Esophagus muscularis mucosa (tissue), 4 donors: Measurements from ENCODE around the gene JMJD1C. TPM values are rescaled to one million over a fixed set of nuclear protein-coding genes. Genes with fewer than 3 reads are reported as not detected.

ENCODE experiments used
- DNase-seq: peaks from one replicate; pipeline ENCODE4 v3.0.0-alpha.2; 2017; ENCODE audit errors: extremely low spot score
- H3K27ac ChIP-seq, 4 donors: fragments of 200-600 bp; sonication (generic); replicated peaks in 1 of 4; 1 replicate in 3 of 4; 2 replicates in 1 of 4; pipeline ENCODE4 v1.5.1; 2016 to 2019; ENCODE audit warnings: mild to moderate bottlenecking in 1 of 4
- H3K27me3 ChIP-seq, 4 donors: fragments of 200-600 bp; sonication (generic); one replicate each; pipeline versions ENCODE4 v1.5.1 to v1.6.0; 2016 to 2019
- H3K36me3 ChIP-seq, 4 donors: fragments of 200-600 bp; sonication (generic); one replicate each; pipeline ENCODE4 v1.5.1; 2016 to 2019
- H3K4me1 ChIP-seq, 4 donors: fragments of 200-600 bp; sonication (generic); one replicate each; pipeline ENCODE4 v1.5.1; 2016 to 2019
- H3K4me3 ChIP-seq, 4 donors: fragments of 200-600 bp; sonication (generic); 1 replicate in 2 of 4; 2 replicates in 2 of 4; pipeline ENCODE4 v1.5.1; 2016 to 2019; ENCODE audit warnings: mild to moderate bottlenecking in 4 of 4, moderate library complexity in 1 of 4
- H3K9me3 ChIP-seq, 4 donors: fragments of 200-600 bp; sonication (generic); 1 replicate in 3 of 4; 2 replicates in 1 of 4; pipeline ENCODE4 v1.5.1; 2016 to 2019
- CTCF ChIP-seq, 3 experiments: fragments of 200-600 bp in 2 of 3; fragments of 450-650 bp in 1 of 3; sonication (generic) in 2 of 3; IDR thresholded peaks; one replicate each; pipeline ENCODE4 v1.5.1; 2017 to 2019; ENCODE audit warnings: antibody characterized with exemption in 3 of 3, mild to moderate bottlenecking in 2 of 3, moderate library complexity in 1 of 3
- EP300 ChIP-seq: sonication (generic); formaldehyde crosslinking; IDR thresholded peaks from one replicate; pipeline ENCODE4 v1.6.1; 2017; ENCODE audit warnings: antibody characterized with exemption
- POLR2A ChIP-seq: fragments of 450-650 bp; IDR thresholded peaks from one replicate; pipeline ENCODE4 v1.6.1; 2017; ENCODE audit warnings: antibody characterized with exemption, moderate library complexity, mild to moderate bottlenecking, low read depth
- POLR2AphosphoS5 ChIP-seq, 2 donors: sonication (generic); formaldehyde crosslinking; IDR thresholded peaks; one replicate each; pipeline ENCODE4 v1.6.1; 2017; ENCODE audit warnings: antibody characterized with exemption in 2 of 2
- WGBS: methylation state at CpG from one replicate; pipeline ENCODE4 v1.1.5; 2018; 5-methylcytosine and 5-hydroxymethylcytosine counted together
- intact Hi-C: fragments of 100-400 bp; cut with DNase I; formaldehyde crosslinking; loops from one replicate; pipeline ENCODE4 v1.15.1; 2023
- total RNA-seq, 4 donors: library from RNA; depleted of rRNA; stranded (reverse); fragments of >200 nt; gene quantifications; one replicate each; pipeline versions ENCODE4 v1.1.0 to v1.2.1, GENCODE V29; 2016

The JMJD1C gene
- total RNA-seq, 4 donors from 2014 or later: 60.3 to 89.7 (median 79.8) TPM

GRCh38 chr10:63219749-63220148 is 246.0 kb downstream of the JMJD1C start:
- peaks cover 0 to 9% (median 4%) of the 10 kb centered on the region in 4 donors for H3K36me3 ChIP-seq
- DNase-seq: no peak
- WGBS: 84% methylated on average over 5 of the region's 5 CpGs
- H3K27ac ChIP-seq: no peak overlapping the region
- no peaks in the 10 kb centered on the region for H3K9me3 ChIP-seq
- intact Hi-C loops: loop anchor here (5.0 kb wide), 1 partner anchor 498 kb away; no protein-coding TSS in a partner anchor
- H3K27me3 ChIP-seq: no peaks in the 10 kb centered on the region
- H3K4me3 ChIP-seq: no peak overlapping the region
- no peak for TF ChIP-seq CTCF (IDR thresholded peaks at IDR 0.05)
- no peak for TF ChIP-seq EP300
- no peak for TF ChIP-seq POLR2AphosphoS5 (IDR thresholded peaks at IDR 0.05)
- TF ChIP-seq POLR2A: no peak
- peaks cover 9 to 43% (median 20%) of the 10 kb centered on the region in 4 donors for H3K4me1 ChIP-seq

- Histone ChIP-seq H3K4me3 (no peak overlapping the region), H3K27me3 (no peaks in the 10 kb centered on the region), H3K9me3 (no peaks in the 10 kb centered on the region), H3K36me3 (peaks cover 0 to 26% (median 17%) of the 10 kb centered on the region in 4 donors), H3K4me1 (peaks cover 16 to 45% (median 29%) of the 10 kb centered on the region in 4 donors), H3K27ac (no peak overlapping the region)
- intact Hi-C loops: loop anchor here (2.0 to 5.0 kb wide), 2 partner anchors 412 to 500 kb away; no protein-coding TSS in a partner anchor
- WGBS: 5% methylated on average over 3 of the region's 3 CpGs
- TF ChIP-seq POLR2A (no peak), CTCF (IDR thresholded peaks at IDR 0.05) (peak; percentile 67 to 76 (median 73))
- DNase-seq: no peak
Observed at GRCh38 chr10:63217120-63217605, 248.6 kb downstream of the JMJD1C start.

- TF ChIP-seq EP300: no peak
- no peak for TF ChIP-seq CTCF (IDR thresholded peaks at IDR 0.05)
- TF ChIP-seq POLR2A: no peak
- TF ChIP-seq POLR2AphosphoS5 (IDR thresholded peaks at IDR 0.05): no peak
- H3K27me3 ChIP-seq: no peaks in the 10 kb centered on the region
- peaks cover 28 to 46% (median 41%) of the 10 kb centered on the region in 4 donors for H3K4me1 ChIP-seq
- intact Hi-C loops: loop anchor here (5.0 kb wide), 1 partner anchor 253 kb away; the partner anchor contains the start of gene JMJD1C
- H3K27ac ChIP-seq: peak overlapping the region in 1 of 4 donors; percentile 28
- DNase-seq: no peak
- H3K4me3 ChIP-seq: no peak overlapping the region
- WGBS: 50% methylated on average over 2 of the region's 2 CpGs
- H3K36me3 ChIP-seq: peaks cover 0 to 32% (median 17%) of the 10 kb centered on the region in 4 donors
- no peaks in the 10 kb centered on the region for H3K9me3 ChIP-seq
Observed at GRCh38 chr10:63214571-63214970, 251.2 kb downstream of the JMJD1C start.

- WGBS: 88% methylated on average over 3 of the region's 3 CpGs
- H3K27me3 ChIP-seq: no peaks in the 10 kb centered on the region
- no peaks in the 10 kb centered on the region for H3K9me3 ChIP-seq
- H3K27ac ChIP-seq: no peak overlapping the region
- no peak for DNase-seq
- peaks cover 0 to 32% (median 17%) of the 10 kb centered on the region in 4 donors for H3K36me3 ChIP-seq
- peaks cover 38 to 49% (median 43%) of the 10 kb centered on the region in 4 donors for H3K4me1 ChIP-seq
- TF ChIP-seq POLR2AphosphoS5 (IDR thresholded peaks at IDR 0.05) (peak in 1 of 2 donors; percentile 21), POLR2A (no peak)
- H3K4me3 ChIP-seq: no peak overlapping the region
- intact Hi-C loops: loop anchor here (5.0 kb wide), 1 partner anchor 254 kb away; the partner anchor contains the start of gene JMJD1C
Observed at GRCh38 chr10:63213489-63213888, 252.3 kb downstream of the JMJD1C start.

GRCh38 chr10:63210611-63211196 is 255.1 kb downstream of the JMJD1C start:
- Histone ChIP-seq H3K4me3 (no peak overlapping the region), H3K27me3 (no peaks in the 10 kb centered on the region), H3K9me3 (no peaks in the 10 kb centered on the region), H3K27ac (no peak overlapping the region), H3K36me3 (peaks cover 0 to 37% (median 21%) of the 10 kb centered on the region in 4 donors), H3K4me1 (peaks cover 51 to 61% (median 59%) of the 10 kb centered on the region in 4 donors)
- intact Hi-C loops: loop anchor here (5.0 kb wide), 1 partner anchor 257 kb away; the partner anchor contains the start of gene JMJD1C
- TF ChIP-seq CTCF (IDR thresholded peaks at IDR 0.05): no peak
- TF ChIP-seq POLR2AphosphoS5 (IDR thresholded peaks at IDR 0.05): no peak
- no peak for TF ChIP-seq EP300
- DNase-seq: no peak
- 47% methylated on average over 3 of the region's 3 CpGs for WGBS
